ENCODE measurements around the gene ACAD8. TPM values are rescaled to one million over a fixed set of nuclear protein-coding genes. Genes with fewer than 3 reads are reported as not detected.
A peak's percentile ranks its signal among the peaks of the same experiment; 100 is the strongest.

ACAD8 gene
- total RNA-seq (10 to 100 TPM; 25.5 to 30.1 (median 26.9) TPM), polyA plus RNA-seq (10 to 100 TPM; 19.0 to 31.2 (median 28.0) TPM)

- DNase-seq: peak; percentile 99
- 0% methylated on average over 70 of the region's 70 CpGs for WGBS, 2 donors
- peaks cover 0 to 30% (median 21%) of the 10 kb centered on the region in 4 donors for H3K4me1 ChIP-seq
- TF ChIP-seq POLR2AphosphoS5 (IDR thresholded peaks at IDR 0.05): peak; percentile 86 to 98 (median 95)
- peak; percentile 68 to 83 for TF ChIP-seq POLR2A (IDR thresholded peaks at IDR 0.05)
- no peak for TF ChIP-seq EP300 (IDR thresholded peaks at IDR 0.05)
- TF ChIP-seq CTCF (IDR thresholded peaks at IDR 0.05): peak; percentile 21 to 65 (median 24)
- H3K4me3 ChIP-seq: peak within 1 kb of the TSS; percentile 66 to 97 (median 84)
- H3K36me3 ChIP-seq: peaks cover 14 to 47% (median 21%) of the 10 kb centered on the region in 4 donors
- H3K27me3 ChIP-seq: no peaks in the 10 kb centered on the region
- peak within 1 kb of the TSS; percentile 76 to 82 (median 77) for H3K27ac ChIP-seq
- H3K9me3 ChIP-seq: no peaks in the 10 kb centered on the region
- intact Hi-C loops (cut with DNase I): loop anchor here (1.0 to 5.0 kb wide), 2 partner anchors 28 to 79 kb away; partner anchors contain the start of gene GLB1L2
These were observed at the start of gene ACAD8, which contains the start of gene THYN1 for GRCh38 chr11:134253188-134253993. Gene ACAD8 (plus strand): TSS chr11:134253568. CDS start chr11:134253601, 33 bp downstream. Gene THYN1 (minus strand): TSS chr11:134253352. CDS start chr11:134252882, 470 bp downstream.

GRCh38 chr11:134205729-134206128 is 47.6 kb upstream of the ACAD8 start:
- Histone ChIP-seq H3K9me3 (no peaks in the 10 kb centered on the region), H3K27me3 (no peaks in the 10 kb centered on the region), H3K4me3 (no peak overlapping the region), H3K36me3 (peaks cover 7 to 82% (median 21%) of the 10 kb centered on the region in 4 donors), H3K4me1 (no peaks in the 10 kb centered on the region), H3K27ac (no peak overlapping the region)
- no peak for TF ChIP-seq POLR2AphosphoS5 (IDR thresholded peaks at IDR 0.05)
- TF ChIP-seq EP300 (IDR thresholded peaks at IDR 0.05): no peak
- no peak for TF ChIP-seq POLR2A (IDR thresholded peaks at IDR 0.05)
- TF ChIP-seq CTCF (IDR thresholded peaks at IDR 0.05): no peak
- no peak for DNase-seq
- intact Hi-C loops (cut with DNase I): no loop called here
- WGBS, 2 donors: 97% methylated on average over 9 of the region's 9 CpGs

GRCh38 chr11:134206185-134206584 is 47.2 kb upstream of the ACAD8 start:
- no peak for TF ChIP-seq POLR2AphosphoS5 (IDR thresholded peaks at IDR 0.05)
- no peak for TF ChIP-seq EP300 (IDR thresholded peaks at IDR 0.05)
- TF ChIP-seq CTCF (IDR thresholded peaks at IDR 0.05): no peak
- TF ChIP-seq POLR2A (IDR thresholded peaks at IDR 0.05): no peak
- Histone ChIP-seq H3K9me3 (no peaks in the 10 kb centered on the region), H3K4me3 (no peak overlapping the region), H3K36me3 (peaks cover 7 to 77% (median 21%) of the 10 kb centered on the region in 4 donors), H3K27me3 (no peaks in the 10 kb centered on the region), H3K4me1 (no peaks in the 10 kb centered on the region), H3K27ac (no peak overlapping the region)
- intact Hi-C loops (cut with DNase I): no loop called here
- DNase-seq: no peak
- 94 to 95% methylated on average over 5 of the region's 5 CpGs for WGBS, 2 donors

GRCh38 chr11:134207538-134208239 is 45.7 kb upstream of the ACAD8 start:
- Histone ChIP-seq H3K4me3 (no peak overlapping the region), H3K9me3 (no peaks in the 10 kb centered on the region), H3K36me3 (peaks cover 4 to 62% (median 14%) of the 10 kb centered on the region in 4 donors), H3K27ac (no peak overlapping the region), H3K4me1 (no peaks in the 10 kb centered on the region), H3K27me3 (no peaks in the 10 kb centered on the region)
- no peak for DNase-seq
- WGBS, 2 donors: 82 to 83% methylated on average over 16 of the region's 16 CpGs
- TF ChIP-seq EP300 (IDR thresholded peaks at IDR 0.05) (no peak), CTCF (IDR thresholded peaks at IDR 0.05) (peak; percentile 8 to 62 (median 44))
- intact Hi-C loops (cut with DNase I): no loop called here
